HEK293 (cell line): Measurements from ENCODE around the gene POU2AF1.

Source experiments
- CTCF ChIA-PET: fragments of 350-600 bp; formaldehyde crosslinking; extraction: SDS; loops from one replicate; lab custom pipeline; 2021; ENCODE audit warnings: antibody characterized with exemption; lab: Yijun Ruan, JAX
- POLR2A ChIA-PET: fragments of 300-600 bp; formaldehyde crosslinking; extraction: SDS; loops from one replicate; lab custom pipeline; 2020; ENCODE audit warnings: antibody characterized with exemption, inconsistent platforms; lab: Yijun Ruan, JAX
- H3K27ac ChIP-seq: fragments of 200-500 bp; sonication (Bioruptor generic); 2 replicates; pipeline ENCODE4 v1.5.1; 2014; ENCODE audit warnings: low read depth, low read length, control low read depth, inconsistent platforms; ENCODE audit errors: extremely low read depth
- H3K36me3 ChIP-seq, 2 experiments: fragments of 200-500 bp in 1 of 2; sonication (Bioruptor generic) in 1 of 2; 1 replicate in 1 of 2; 2 replicates in 1 of 2; pipeline ENCODE4 v1.5.1; 2014 to 2017; ENCODE audit warnings: inconsistent platforms in 2 of 2, low read length in 2 of 2; ENCODE audit not compliant: control insufficient read depth in 2 of 2, insufficient read depth in 1 of 2
- H3K4me1 ChIP-seq: fragments of 200-500 bp; sonication (Bioruptor generic); 2 replicates; pipeline ENCODE4 v1.5.1; 2014; ENCODE audit warnings: mild to moderate bottlenecking, low read length, inconsistent platforms; ENCODE audit not compliant: control insufficient read depth, insufficient read depth
- H3K4me3 ChIP-seq: 2 replicates; pipeline ENCODE4 v1.5.1; 2011; ENCODE audit warnings: low read depth, mild to moderate bottlenecking, control low read depth, low read length, moderate library complexity
- H3K9me3 ChIP-seq: fragments of 200-500 bp; sonication (Bioruptor generic); 2 replicates; pipeline ENCODE4 v1.5.1; 2014; ENCODE audit warnings: low read depth, low read length, inconsistent platforms; ENCODE audit not compliant: control insufficient read depth, insufficient read depth
- AEBP2 ChIP-seq: fragments of 450-650 bp; formaldehyde crosslinking; IDR thresholded peaks from 2 replicates; pipeline ENCODE4 v1.5.1; 2016; ENCODE audit warnings: missing biosample characterization, missing genetic modification characterization, borderline replicate concordance
- ATF2 ChIP-seq: fragments of 450-650 bp; formaldehyde crosslinking; IDR thresholded peaks from 2 replicates; pipeline ENCODE4 v1.5.1; 2016; ENCODE audit warnings: missing biosample characterization, missing genetic modification characterization, low read depth
- PRDM6 ChIP-seq: fragments of 450-650 bp; formaldehyde crosslinking; IDR thresholded peaks from 2 replicates; pipeline ENCODE4 v1.5.1; 2017; ENCODE audit warnings: missing biosample characterization, missing genetic modification characterization
- SCRT2 ChIP-seq: fragments of 450-650 bp; formaldehyde crosslinking; IDR thresholded peaks from 2 replicates; pipeline ENCODE4 v1.5.1; 2016; ENCODE audit warnings: missing biosample characterization, missing genetic modification characterization
- YY1 ChIP-seq: fragments of 450-650 bp; formaldehyde crosslinking; IDR thresholded peaks from 2 replicates; pipeline ENCODE4 v1.5.1; 2018; ENCODE audit warnings: missing biosample characterization, missing genetic modification characterization
- ZNF114 ChIP-seq: fragments of 450-650 bp; formaldehyde crosslinking; IDR thresholded peaks from 2 replicates; pipeline ENCODE4 v1.5.0; 2017; ENCODE audit warnings: missing biosample characterization, missing genetic modification characterization
- ZNF133 ChIP-seq: fragments of 450-650 bp; formaldehyde crosslinking; IDR thresholded peaks from 2 replicates; pipeline ENCODE4 v1.5.1; 2016; ENCODE audit warnings: missing biosample characterization, missing genetic modification characterization
- ZNF140 ChIP-seq: fragments of 450-650 bp; formaldehyde crosslinking; IDR thresholded peaks from 2 replicates; pipeline ENCODE4 v1.5.1; 2016; ENCODE audit warnings: missing biosample characterization, missing genetic modification characterization
- ZNF23 ChIP-seq: fragments of 450-650 bp; formaldehyde crosslinking; IDR thresholded peaks from 2 replicates; pipeline ENCODE4 v1.5.1; 2016; ENCODE audit warnings: missing biosample characterization, missing genetic modification characterization, borderline replicate concordance
- ZNF248 ChIP-seq: fragments of 450-650 bp; formaldehyde crosslinking; IDR thresholded peaks from 2 replicates; pipeline ENCODE4 v1.5.1; 2017; ENCODE audit warnings: missing biosample characterization, missing genetic modification characterization
- ZNF280D ChIP-seq: fragments of 450-650 bp; formaldehyde crosslinking; IDR thresholded peaks from 2 replicates; pipeline ENCODE4 v1.5.1; 2016; ENCODE audit warnings: missing biosample characterization, missing genetic modification characterization
- ZNF292 ChIP-seq: fragments of 450-650 bp; formaldehyde crosslinking; IDR thresholded peaks from 2 replicates; pipeline ENCODE4 v1.5.1; 2016; ENCODE audit warnings: low read depth, missing biosample characterization, missing genetic modification characterization, borderline replicate concordance
- ZNF366 ChIP-seq: fragments of 450-650 bp; formaldehyde crosslinking; conservative IDR thresholded peaks from 2 replicates; pipeline ENCODE4 v1.5.1; 2016; ENCODE audit warnings: missing biosample characterization, missing genetic modification characterization
- ZNF416 ChIP-seq: fragments of 450-650 bp; formaldehyde crosslinking; IDR thresholded peaks from 2 replicates; pipeline ENCODE4 v1.5.1; 2016; ENCODE audit warnings: missing biosample characterization, missing genetic modification characterization
- ZNF530 ChIP-seq: fragments of 450-650 bp; formaldehyde crosslinking; IDR thresholded peaks from 2 replicates; pipeline ENCODE4 v1.5.1; 2016; ENCODE audit warnings: low read depth, missing biosample characterization, missing genetic modification characterization
- ZNF571 ChIP-seq: fragments of 450-650 bp; formaldehyde crosslinking; IDR thresholded peaks from 2 replicates; pipeline ENCODE4 v1.5.0; 2017; ENCODE audit warnings: missing biosample characterization, missing genetic modification characterization
- ZNF621 ChIP-seq: fragments of 450-650 bp; formaldehyde crosslinking; IDR thresholded peaks from 2 replicates; pipeline ENCODE4 v1.5.1; 2017; ENCODE audit warnings: missing biosample characterization, missing genetic modification characterization
- ZNF626 ChIP-seq: fragments of 450-650 bp; sonication (Bioruptor Pico); formaldehyde crosslinking; IDR thresholded peaks from 2 replicates; pipeline ENCODE4 v1.5.1; 2018; ENCODE audit warnings: missing biosample characterization, missing genetic modification characterization, inconsistent platforms
- ZNF747 ChIP-seq: fragments of 450-650 bp; formaldehyde crosslinking; IDR thresholded peaks from 2 replicates; pipeline ENCODE4 v1.5.1; 2016; ENCODE audit warnings: missing biosample characterization, missing genetic modification characterization
- ZNF768 ChIP-seq: fragments of 450-650 bp; formaldehyde crosslinking; IDR thresholded peaks from 2 replicates; pipeline ENCODE4 v1.5.1; 2018; ENCODE audit warnings: missing biosample characterization, mild to moderate bottlenecking, missing genetic modification characterization
- TF ChIP-seq, protein P1 (sequence below): fragments of 450-650 bp; formaldehyde crosslinking; IDR thresholded peaks from 2 replicates; pipeline ENCODE4 v1.5.1; 2016; ENCODE audit warnings: missing biosample characterization, missing genetic modification characterization
- TF ChIP-seq, protein P2 (sequence below): fragments of 450-650 bp; formaldehyde crosslinking; IDR thresholded peaks from 2 replicates; pipeline ENCODE4 v1.5.1; 2016; ENCODE audit warnings: missing biosample characterization, missing genetic modification characterization
- TF ChIP-seq, protein P3 (sequence below): fragments of 450-650 bp; formaldehyde crosslinking; IDR thresholded peaks from 2 replicates; pipeline ENCODE4 v1.5.1; 2016; ENCODE audit warnings: missing biosample characterization, missing genetic modification characterization, low read depth

The POU2AF1 gene

GRCh38 chr11:111414267-111414931, 35.3 kb upstream of the POU2AF1 start (continued):
- no peak for TF ChIP-seq ATF2 (tag by site-specific recombination)
- TF ChIP-seq YY1 (tag by site-specific recombination): no peak
- no peak for TF ChIP-seq ZNF292 (tag by site-specific recombination)
- TF ChIP-seq ZNF747: no peak
- TF ChIP-seq ZNF416 (tag by site-specific recombination): no peak
- TF ChIP-seq ZNF366 (tag by site-specific recombination): no peak
- TF ChIP-seq ZNF248: no peak
- no peak for TF ChIP-seq SCRT2 (tag by site-specific recombination)
- TF ChIP-seq ZNF280D (tag by site-specific recombination): no peak
- TF ChIP-seq, protein P1, sequence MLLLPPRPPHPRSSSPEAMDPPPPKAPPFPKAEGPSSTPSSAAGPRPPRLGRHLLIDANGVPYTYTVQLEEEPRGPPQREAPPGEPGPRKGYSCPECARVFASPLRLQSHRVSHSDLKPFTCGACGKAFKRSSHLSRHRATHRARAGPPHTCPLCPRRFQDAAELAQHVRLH (tag by site-specific recombination): no peak

GRCh38 chr11:111413849-111414248, 34.8 kb upstream of the POU2AF1 start:
- Histone ChIP-seq H3K4me3 (no peak overlapping the region), H3K9me3 (no peaks in the 10 kb centered on the region), H3K36me3 (no peaks in the 10 kb centered on the region), H3K4me1 (no peaks in the 10 kb centered on the region), H3K27ac (no peak overlapping the region)
- CTCF ChIA-PET: interaction anchor here (0.7 to 1.4 kb wide), 3 partner anchors 10 to 429 kb away, joined by 3 to 4 read pairs (median 3); no protein-coding TSS in a partner anchor
- TF ChIP-seq ZNF530 (tag by site-specific recombination): no peak
- TF ChIP-seq, protein P2, sequence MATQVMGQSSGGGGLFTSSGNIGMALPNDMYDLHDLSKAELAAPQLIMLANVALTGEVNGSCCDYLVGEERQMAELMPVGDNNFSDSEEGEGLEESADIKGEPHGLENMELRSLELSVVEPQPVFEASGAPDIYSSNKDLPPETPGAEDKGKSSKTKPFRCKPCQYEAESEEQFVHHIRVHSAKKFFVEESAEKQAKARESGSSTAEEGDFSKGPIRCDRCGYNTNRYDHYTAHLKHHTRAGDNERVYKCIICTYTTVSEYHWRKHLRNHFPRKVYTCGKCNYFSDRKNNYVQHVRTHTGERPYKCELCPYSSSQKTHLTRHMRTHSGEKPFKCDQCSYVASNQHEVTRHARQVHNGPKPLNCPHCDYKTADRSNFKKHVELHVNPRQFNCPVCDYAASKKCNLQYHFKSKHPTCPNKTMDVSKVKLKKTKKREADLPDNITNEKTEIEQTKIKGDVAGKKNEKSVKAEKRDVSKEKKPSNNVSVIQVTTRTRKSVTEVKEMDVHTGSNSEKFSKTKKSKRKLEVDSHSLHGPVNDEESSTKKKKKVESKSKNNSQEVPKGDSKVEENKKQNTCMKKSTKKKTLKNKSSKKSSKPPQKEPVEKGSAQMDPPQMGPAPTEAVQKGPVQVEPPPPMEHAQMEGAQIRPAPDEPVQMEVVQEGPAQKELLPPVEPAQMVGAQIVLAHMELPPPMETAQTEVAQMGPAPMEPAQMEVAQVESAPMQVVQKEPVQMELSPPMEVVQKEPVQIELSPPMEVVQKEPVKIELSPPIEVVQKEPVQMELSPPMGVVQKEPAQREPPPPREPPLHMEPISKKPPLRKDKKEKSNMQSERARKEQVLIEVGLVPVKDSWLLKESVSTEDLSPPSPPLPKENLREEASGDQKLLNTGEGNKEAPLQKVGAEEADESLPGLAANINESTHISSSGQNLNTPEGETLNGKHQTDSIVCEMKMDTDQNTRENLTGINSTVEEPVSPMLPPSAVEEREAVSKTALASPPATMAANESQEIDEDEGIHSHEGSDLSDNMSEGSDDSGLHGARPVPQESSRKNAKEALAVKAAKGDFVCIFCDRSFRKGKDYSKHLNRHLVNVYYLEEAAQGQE (tag by site-specific recombination): no peak
- TF ChIP-seq, protein P3, sequence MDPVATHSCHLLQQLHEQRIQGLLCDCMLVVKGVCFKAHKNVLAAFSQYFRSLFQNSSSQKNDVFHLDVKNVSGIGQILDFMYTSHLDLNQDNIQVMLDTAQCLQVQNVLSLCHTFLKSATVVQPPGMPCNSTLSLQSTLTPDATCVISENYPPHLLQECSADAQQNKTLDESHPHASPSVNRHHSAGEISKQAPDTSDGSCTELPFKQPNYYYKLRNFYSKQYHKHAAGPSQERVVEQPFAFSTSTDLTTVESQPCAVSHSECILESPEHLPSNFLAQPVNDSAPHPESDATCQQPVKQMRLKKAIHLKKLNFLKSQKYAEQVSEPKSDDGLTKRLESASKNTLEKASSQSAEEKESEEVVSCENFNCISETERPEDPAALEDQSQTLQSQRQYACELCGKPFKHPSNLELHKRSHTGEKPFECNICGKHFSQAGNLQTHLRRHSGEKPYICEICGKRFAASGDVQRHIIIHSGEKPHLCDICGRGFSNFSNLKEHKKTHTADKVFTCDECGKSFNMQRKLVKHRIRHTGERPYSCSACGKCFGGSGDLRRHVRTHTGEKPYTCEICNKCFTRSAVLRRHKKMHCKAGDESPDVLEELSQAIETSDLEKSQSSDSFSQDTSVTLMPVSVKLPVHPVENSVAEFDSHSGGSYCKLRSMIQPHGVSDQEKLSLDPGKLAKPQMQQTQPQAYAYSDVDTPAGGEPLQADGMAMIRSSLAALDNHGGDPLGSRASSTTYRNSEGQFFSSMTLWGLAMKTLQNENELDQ (tag by site-specific recombination): no peak
- TF ChIP-seq ZNF114: no peak
- TF ChIP-seq ZNF626 (tag by site-specific recombination): no peak
- TF ChIP-seq PRDM6 (tag by site-specific recombination): no peak
- no peak for TF ChIP-seq ZNF768 (tag by site-specific recombination)
- no peak for TF ChIP-seq ZNF140
- no peak for TF ChIP-seq ZNF621 (tag by site-specific recombination)
- TF ChIP-seq ZNF571 (tag by site-specific recombination): no peak
- no peak for TF ChIP-seq ZNF23 (tag by site-specific recombination)
- TF ChIP-seq ZNF133: no peak
- no peak for TF ChIP-seq AEBP2
- POLR2A ChIA-PET: no interaction called here
